Sigmoid colon (tissue), 7 donors: ENCODE results near the gene ZCCHC10. TPM values are rescaled to one million over a fixed set of nuclear protein-coding genes. Genes with fewer than 3 reads are reported as not detected.
"Not testable (repeated sequence)": the region's sequence is repeated elsewhere in the genome, so short reads cannot be mapped to it uniquely, and the experiment has no call there.

Experiments
- DNase-seq: peaks from one replicate; pipeline ENCODE4 v3.0.0-alpha.2; 2019
- H3K27ac ChIP-seq, 4 donors: fragments of 200-600 bp; sonication (generic); one replicate each; pipeline ENCODE4 v1.5.1; 2016 to 2019; ENCODE audit warnings: mild to moderate bottlenecking in 1 of 4
- H3K27me3 ChIP-seq, 3 donors: fragments of 200-600 bp; sonication (generic); one replicate each; pipeline ENCODE4 v1.5.1; 2019; ENCODE audit warnings: mild to moderate bottlenecking in 1 of 3
- H3K36me3 ChIP-seq, 4 donors: fragments of 200-600 bp; sonication (generic); one replicate each; pipeline ENCODE4 v1.5.1; 2016 to 2019
- H3K4me1 ChIP-seq, 4 donors: fragments of 200-600 bp; sonication (generic); one replicate each; pipeline ENCODE4 v1.5.1; 2017 to 2019
- H3K4me3 ChIP-seq, 4 donors: fragments of 200-600 bp; sonication (generic); one replicate each; pipeline ENCODE4 v1.5.1; 2017 to 2019; ENCODE audit warnings: mild to moderate bottlenecking in 2 of 4, moderate library complexity in 1 of 4
- H3K9me3 ChIP-seq, 4 donors: fragments of 200-600 bp in 3 of 4; sonication (generic) in 3 of 4; one replicate each; pipeline versions ENCODE4 v1.5.1 to v1.6.1; 2013 to 2019
- EP300 ChIP-seq, 4 donors: sonication (generic); formaldehyde crosslinking; IDR thresholded peaks; one replicate each; pipeline ENCODE4 v1.6.1; 2017; ENCODE audit warnings: antibody characterized with exemption in 4 of 4
- POLR2A ChIP-seq, 2 donors: fragments of 450-650 bp; IDR thresholded peaks; one replicate each; pipeline ENCODE4 v1.6.1; 2016; ENCODE audit warnings: antibody characterized with exemption in 2 of 2, mild to moderate bottlenecking in 2 of 2, moderate library complexity in 2 of 2
- POLR2AphosphoS5 ChIP-seq, 4 donors: sonication (generic); formaldehyde crosslinking; IDR thresholded peaks; one replicate each; pipeline ENCODE4 v1.6.1; 2017; ENCODE audit warnings: antibody characterized with exemption in 4 of 4
- WGBS, 2 donors: extraction: QIAGEN DNeasy Blood & Tissue Kit; methylation state at CpG; one replicate each; pipeline ENCODE4 v1.1.7; 2013; 5-methylcytosine and 5-hydroxymethylcytosine counted together
- intact Hi-C: fragments of 100-400 bp; cut with DNase I; formaldehyde crosslinking; loops from one replicate; pipeline ENCODE4 v1.15.1; 2023
- polyA plus RNA-seq, 3 donors: library from polyadenylated mRNA; stranded (reverse); fragments of 200-250 nt; gene quantifications; one replicate each; pipeline ENCODE4 v1.2.3, GENCODE V29; 2013
- total RNA-seq, 4 donors: library from RNA; depleted of rRNA; stranded (reverse); fragments of >200 nt; gene quantifications; one replicate each; pipeline ENCODE4 v1.1.0, GENCODE V29; 2016
- TF ChIP-seq, protein P1 (sequence below), 4 experiments: fragments of 450-650 bp in 3 of 4; fragments of 200-600 bp in 1 of 4; IDR thresholded peaks; one replicate each; pipeline ENCODE4 v1.5.1; 2016 to 2019; ENCODE audit warnings: antibody characterized with exemption in 4 of 4, mild to moderate bottlenecking in 3 of 4, moderate library complexity in 2 of 4
- donor health status: healthy with polysubstance abuse.
- donor health status: Bipolar disorder and iron deficiency.
- donor health status: healthy.

The ZCCHC10 gene
- total and polyA plus RNA-seq, 7 donors: 15.0 to 57.1 (median 18.9) TPM

- TF ChIP-seq EP300 (IDR thresholded peaks at IDR 0.05) (no peak), POLR2AphosphoS5 (IDR thresholded peaks at IDR 0.05) (no peak), POLR2A (IDR thresholded peaks at IDR 0.05) (no peak)
- TF ChIP-seq, protein P1, sequence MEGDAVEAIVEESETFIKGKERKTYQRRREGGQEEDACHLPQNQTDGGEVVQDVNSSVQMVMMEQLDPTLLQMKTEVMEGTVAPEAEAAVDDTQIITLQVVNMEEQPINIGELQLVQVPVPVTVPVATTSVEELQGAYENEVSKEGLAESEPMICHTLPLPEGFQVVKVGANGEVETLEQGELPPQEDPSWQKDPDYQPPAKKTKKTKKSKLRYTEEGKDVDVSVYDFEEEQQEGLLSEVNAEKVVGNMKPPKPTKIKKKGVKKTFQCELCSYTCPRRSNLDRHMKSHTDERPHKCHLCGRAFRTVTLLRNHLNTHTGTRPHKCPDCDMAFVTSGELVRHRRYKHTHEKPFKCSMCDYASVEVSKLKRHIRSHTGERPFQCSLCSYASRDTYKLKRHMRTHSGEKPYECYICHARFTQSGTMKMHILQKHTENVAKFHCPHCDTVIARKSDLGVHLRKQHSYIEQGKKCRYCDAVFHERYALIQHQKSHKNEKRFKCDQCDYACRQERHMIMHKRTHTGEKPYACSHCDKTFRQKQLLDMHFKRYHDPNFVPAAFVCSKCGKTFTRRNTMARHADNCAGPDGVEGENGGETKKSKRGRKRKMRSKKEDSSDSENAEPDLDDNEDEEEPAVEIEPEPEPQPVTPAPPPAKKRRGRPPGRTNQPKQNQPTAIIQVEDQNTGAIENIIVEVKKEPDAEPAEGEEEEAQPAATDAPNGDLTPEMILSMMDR (IDR thresholded peaks at IDR 0.05): no peak
- Histone ChIP-seq H3K27ac (no peak overlapping the region), H3K9me3 (no peaks in the 10 kb centered on the region), H3K27me3 (no peaks in the 10 kb centered on the region), H3K36me3 (no peaks in the 10 kb centered on the region), H3K4me1 (peaks cover 0 to 21% (median 11%) of the 10 kb centered on the region in 4 donors), H3K4me3 (no peak overlapping the region)
- 92 to 94% methylated on average over 1 of the region's 1 CpG for WGBS, 2 donors
- DNase-seq: no peak
- intact Hi-C loops: no loop called here
Measured at GRCh38 chr5:133029416-133029815, 3.1 kb upstream of the ZCCHC10 start.

DNA sequence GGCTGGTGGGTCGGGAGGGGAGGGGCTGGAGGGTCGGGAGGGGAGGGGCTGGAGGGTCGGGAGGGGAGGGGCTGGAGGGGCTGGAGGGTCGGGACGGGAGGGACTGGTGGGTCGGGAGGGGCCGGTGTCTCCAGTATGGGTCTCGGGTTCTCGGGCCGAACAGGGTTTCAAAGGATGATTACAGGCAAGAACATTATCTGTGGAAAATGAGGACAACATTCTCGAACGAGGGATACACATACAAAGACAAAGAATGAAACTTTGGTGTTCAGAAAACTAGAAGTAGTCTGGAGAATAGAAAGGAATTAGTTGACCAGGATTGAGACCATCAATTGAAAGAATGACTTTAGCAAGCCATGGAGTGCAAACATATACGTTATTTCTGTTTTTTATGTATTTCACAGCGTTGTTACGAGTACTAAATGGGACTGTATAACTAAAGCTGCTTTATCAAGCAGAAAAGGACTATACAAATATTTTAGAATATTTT, 360 bp upstream of the ZCCHC10 start:
- WGBS, 2 donors: 4 to 7% methylated on average over 15 of the region's 15 CpGs
- no peaks in the 10 kb centered on the region for H3K27me3 ChIP-seq

DNA sequence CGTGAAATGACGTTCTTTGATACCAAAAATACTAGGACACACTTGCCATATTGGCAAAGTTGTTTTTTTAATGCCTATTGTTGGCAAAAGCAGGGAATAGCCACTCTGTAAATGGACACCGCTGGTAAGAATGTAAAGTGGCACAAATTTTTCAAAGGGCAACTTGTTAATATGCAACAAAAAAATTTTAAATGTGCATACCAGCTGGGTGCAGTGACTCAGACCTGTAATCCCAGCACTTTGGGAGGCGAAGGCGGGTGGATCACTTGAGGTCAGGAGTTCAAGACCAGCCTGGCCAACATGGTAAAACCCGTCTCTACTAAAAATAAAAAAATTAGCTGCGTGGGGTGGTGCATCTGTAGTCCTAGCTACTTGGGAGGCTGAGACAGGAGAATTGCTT, 6.9 kb downstream of the ZCCHC10 start:
- peaks cover 0 to 27% (median 5%) of the 10 kb centered on the region in 4 donors for H3K36me3 ChIP-seq

More for the DNA sequence above, 360 bp upstream of the ZCCHC10 start:
- intact Hi-C loops: loop anchor here (1.0 kb wide), 2 partner anchors 26 to 63 kb away; partner anchors contain the start of genes AFF4 and HSPA4
- H3K36me3 ChIP-seq: peaks cover 0 to 7% (median 0%) of the 10 kb centered on the region in 4 donors
- TF ChIP-seq, protein P1 (IDR thresholded peaks at IDR 0.05): no peak
- no peak for TF ChIP-seq POLR2AphosphoS5 (IDR thresholded peaks at IDR 0.05)
- no peak for TF ChIP-seq POLR2A (IDR thresholded peaks at IDR 0.05)
- TF ChIP-seq EP300 (IDR thresholded peaks at IDR 0.05): no peak
- peaks cover 0 to 22% (median 11%) of the 10 kb centered on the region in 4 donors for H3K4me1 ChIP-seq
- no peaks in the 10 kb centered on the region for H3K9me3 ChIP-seq
- peak overlapping the region; percentile 90 to 98 (median 97) for H3K27ac ChIP-seq
- peak overlapping the region; percentile 79 to 95 (median 85) for H3K4me3 ChIP-seq
- DNase-seq: no peak

DNA sequence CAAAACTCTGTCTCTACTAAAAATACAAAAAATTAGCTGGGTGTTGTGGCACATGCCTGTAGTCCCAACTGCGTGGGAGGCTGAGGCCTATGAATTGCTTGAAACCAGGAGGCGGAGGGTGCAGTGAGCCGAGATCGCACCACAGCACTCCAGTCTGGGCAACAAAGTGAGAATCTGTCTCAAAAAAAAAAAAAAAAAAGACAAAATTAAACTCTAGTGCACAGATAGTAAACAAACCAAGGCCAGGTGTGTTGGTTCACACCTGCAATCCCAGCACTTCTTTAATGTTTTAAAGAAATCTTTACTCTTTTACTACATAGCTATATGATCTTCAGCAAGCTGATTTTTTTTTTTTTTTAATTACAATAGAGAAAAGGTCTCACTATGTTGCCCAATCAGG, 8.4 kb downstream of the ZCCHC10 start:
- 21 to 75% methylated on average over 4 of the region's 4 CpGs for WGBS, 2 donors

More for the DNA sequence above, 6.9 kb downstream of the ZCCHC10 start:
- DNase-seq, H3K4me1 ChIP-seq, H3K4me3 ChIP-seq, H3K27ac ChIP-seq, H3K9me3 ChIP-seq, H3K27me3 ChIP-seq, intact Hi-C loops: not testable (repeated sequence)
- WGBS, 2 donors: 87 to 94% methylated on average over 7 of the region's 7 CpGs

DNA sequence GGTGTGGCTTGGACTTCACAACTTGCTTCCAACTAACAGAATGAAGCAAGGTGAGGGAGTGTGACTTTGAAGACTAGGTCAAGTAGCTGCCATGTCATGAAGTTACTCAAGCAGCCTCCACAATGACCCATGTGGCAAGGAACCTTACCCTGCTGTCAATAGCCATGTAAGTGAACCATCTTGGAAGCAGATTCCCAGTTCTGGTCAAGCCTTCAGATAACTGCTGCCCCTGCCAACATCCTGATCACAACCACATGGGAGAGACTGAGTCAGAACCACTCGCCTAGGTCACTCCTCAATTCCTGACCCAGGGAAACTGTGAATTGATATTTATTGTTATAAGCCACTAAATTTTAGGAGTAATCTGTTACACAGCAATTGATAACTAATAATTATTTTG, 10.9 kb downstream of the ZCCHC10 start:
- no peak for DNase-seq
- Histone ChIP-seq H3K36me3 (peaks cover 0 to 20% (median 5%) of the 10 kb centered on the region in 4 donors), H3K4me1 (no peaks in the 10 kb centered on the region), H3K27ac (no peak overlapping the region), H3K9me3 (no peaks in the 10 kb centered on the region), H3K4me3 (no peak overlapping the region), H3K27me3 (no peaks in the 10 kb centered on the region)
- intact Hi-C loops: no loop called here
- TF ChIP-seq EP300 (IDR thresholded peaks at IDR 0.05) (no peak), POLR2AphosphoS5 (IDR thresholded peaks at IDR 0.05) (no peak), POLR2A (IDR thresholded peaks at IDR 0.05) (no peak)
- TF ChIP-seq, protein P1 (IDR thresholded peaks at IDR 0.05): no peak
- 95 to 97% methylated on average over 1 of the region's 1 CpG for WGBS, 2 donors

More for the DNA sequence above, 8.4 kb downstream of the ZCCHC10 start:
- H3K36me3 ChIP-seq: peaks cover 0 to 27% (median 5%) of the 10 kb centered on the region in 4 donors
- no peak for DNase-seq
- H3K4me1 ChIP-seq: no peaks in the 10 kb centered on the region
- no peak overlapping the region for H3K27ac ChIP-seq
- no peaks in the 10 kb centered on the region for H3K9me3 ChIP-seq
- H3K27me3 ChIP-seq: no peaks in the 10 kb centered on the region
- intact Hi-C loops: no loop called here
- TF ChIP-seq POLR2A (IDR thresholded peaks at IDR 0.05) (no peak), POLR2AphosphoS5 (IDR thresholded peaks at IDR 0.05) (no peak), EP300 (IDR thresholded peaks at IDR 0.05) (no peak)
- TF ChIP-seq, protein P1 (IDR thresholded peaks at IDR 0.05): no peak
- H3K4me3 ChIP-seq: no peak overlapping the region

DNA sequence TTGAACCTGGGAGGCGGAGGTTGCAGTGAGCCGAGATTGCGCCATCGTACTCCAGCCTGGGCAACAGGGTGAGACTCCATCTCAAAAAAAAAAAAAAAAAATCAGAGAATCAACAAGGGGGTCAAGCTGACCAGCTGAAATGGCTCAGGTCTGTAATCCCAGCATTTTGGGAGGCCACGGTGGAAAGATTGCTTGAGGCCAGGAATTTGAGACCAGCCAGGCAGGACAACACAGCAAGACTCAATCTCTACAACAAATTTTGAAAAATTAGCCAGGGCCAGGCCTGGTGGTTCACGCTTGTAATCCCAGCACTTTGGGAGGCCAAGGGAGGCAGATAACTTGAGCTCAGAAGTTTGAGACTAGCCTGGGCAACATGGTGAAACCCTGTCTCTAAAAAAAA, 17.9 kb downstream of the ZCCHC10 start:
- peaks cover 0 to 32% (median 6%) of the 10 kb centered on the region in 4 donors for H3K36me3 ChIP-seq
- WGBS, 2 donors: 79 to 82% methylated on average over 6 of the region's 6 CpGs
- H3K27ac ChIP-seq, intact Hi-C loops, H3K9me3 ChIP-seq, DNase-seq, H3K4me3 ChIP-seq, H3K4me1 ChIP-seq, H3K27me3 ChIP-seq: not testable (repeated sequence)
